ENCODE data around the gene NCAPG2. TPM values are rescaled to one million over a fixed set of nuclear protein-coding genes. Genes with fewer than 3 reads are reported as not detected.

NCAPG2 gene
- total RNA-seq, 1 experiment from 2014 or later, result 28.8 TPM

DNA sequence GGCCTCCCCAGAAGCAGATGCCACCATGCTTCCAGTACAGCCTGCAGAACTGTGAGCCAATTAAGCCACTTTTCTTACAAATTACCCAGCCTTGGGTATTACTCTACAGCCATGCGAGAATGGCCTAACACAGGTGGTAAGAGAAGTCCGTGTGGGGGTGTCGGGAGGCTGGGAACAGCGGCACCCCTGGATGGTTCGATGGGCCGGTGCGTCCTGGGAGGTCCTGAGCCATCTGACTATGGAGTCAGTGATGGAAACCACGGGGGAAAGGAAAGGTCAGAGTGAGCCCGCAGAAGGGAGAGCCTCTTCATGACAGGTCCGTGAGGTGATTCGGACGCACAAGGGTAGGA is 114.4 kb downstream of the NCAPG2 start:
- in situ Hi-C loops (cut with HindIII; ENCODE audit: low pct_unique_long_range_greater_than_20kb, low sequenced_read_pairs), result no loop called here
- DNase-seq (ENCODE audit: low read depth), result no peak

DNA sequence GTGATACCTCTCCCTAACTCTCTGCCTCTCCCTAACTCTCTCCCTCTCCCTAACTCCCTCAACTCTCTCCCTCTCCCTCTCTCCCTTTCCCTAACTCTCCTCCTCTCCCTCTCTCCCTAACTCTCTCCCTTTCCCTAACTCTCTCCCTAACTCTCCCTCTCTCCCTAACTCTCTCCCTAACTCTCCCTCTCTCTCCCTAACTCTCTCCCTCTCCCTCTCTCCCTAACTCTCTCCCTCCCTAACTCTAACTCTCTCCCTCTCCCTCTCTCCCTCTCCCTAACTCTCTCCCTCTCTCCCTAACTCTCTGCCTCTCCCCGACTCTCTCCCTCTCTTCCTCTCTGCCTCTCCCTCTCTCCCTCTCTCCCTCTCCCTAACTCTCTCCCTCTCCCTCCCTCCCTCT is 115.0 kb downstream of the NCAPG2 start:
- in situ Hi-C loops (cut with HindIII; ENCODE audit: low pct_unique_long_range_greater_than_20kb, low sequenced_read_pairs), result no loop called here
- DNase-seq (ENCODE audit: low read depth), result no peak

DNA sequence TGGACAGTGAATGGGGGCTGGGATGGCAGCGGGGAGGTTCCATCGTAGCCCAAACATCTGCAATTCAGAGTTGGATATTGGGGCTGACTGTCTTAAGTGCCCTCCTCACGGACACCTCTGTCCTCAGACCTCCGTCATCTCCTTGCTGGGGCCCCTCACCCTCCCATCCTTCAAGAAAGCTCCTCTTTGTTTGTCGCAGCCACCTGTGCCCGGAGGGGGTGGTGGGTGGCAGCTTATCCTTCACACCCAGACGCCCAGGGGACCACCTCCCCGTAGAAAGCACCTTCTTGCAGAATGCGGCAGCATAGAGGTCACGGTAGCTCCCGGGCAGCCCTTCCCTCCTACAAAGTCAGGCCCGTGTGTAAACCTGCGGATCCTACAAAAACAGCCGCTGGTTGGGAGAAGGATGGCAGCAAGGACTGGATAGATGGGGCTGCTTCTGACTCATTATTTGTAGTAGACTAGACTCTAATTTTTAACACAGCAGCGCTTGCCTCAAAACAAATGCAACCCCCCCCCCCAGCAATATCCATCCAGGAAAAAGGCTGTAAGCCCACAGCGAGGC is 115.6 kb downstream of the NCAPG2 start:
- in situ Hi-C loops (cut with HindIII; ENCODE audit: low pct_unique_long_range_greater_than_20kb, low sequenced_read_pairs), result no loop called here
- no peak for DNase-seq (ENCODE audit: low read depth)

DNA sequence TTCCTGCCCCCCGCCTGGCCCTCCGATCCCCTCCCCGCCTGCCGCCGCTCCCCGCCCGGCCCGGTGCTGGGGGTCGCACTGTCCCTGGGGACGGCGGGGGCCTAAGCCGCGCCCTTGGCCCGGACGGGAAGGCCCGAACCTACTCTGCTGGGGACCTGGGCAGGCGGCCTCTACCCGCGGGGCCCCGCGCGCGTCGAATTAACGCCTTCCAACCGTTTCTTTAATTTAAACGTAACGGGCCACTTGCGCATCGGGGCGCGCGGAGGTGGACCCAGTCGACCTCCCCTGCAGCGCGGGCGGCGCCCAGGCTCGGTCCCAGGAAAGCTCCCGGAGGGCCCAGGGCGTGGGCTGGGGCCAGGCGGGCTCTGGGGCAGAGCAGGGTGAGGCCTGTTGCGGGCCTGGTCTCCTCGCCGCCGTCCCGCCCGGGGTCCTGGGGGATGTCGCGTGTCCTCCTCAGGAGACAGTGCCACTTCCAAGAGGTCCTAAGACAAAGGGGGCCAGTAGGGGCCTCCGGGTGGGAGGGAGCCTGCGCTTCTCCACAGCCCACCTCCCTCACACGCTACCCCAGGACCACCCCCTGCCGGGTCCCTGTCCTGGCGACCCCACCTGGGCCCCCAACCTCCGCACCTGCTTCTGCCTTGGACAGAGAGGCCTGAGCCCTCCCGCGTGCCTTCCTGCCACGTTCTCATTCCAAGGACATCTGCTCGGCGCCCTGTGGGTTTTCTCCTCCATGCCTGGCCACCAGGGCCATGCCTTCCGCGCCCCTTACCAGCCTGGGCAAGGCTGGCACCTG is 116.3 kb downstream of the NCAPG2 start:
- in situ Hi-C loops (cut with HindIII; ENCODE audit: low pct_unique_long_range_greater_than_20kb, low sequenced_read_pairs), result no loop called here
- DNase-seq (ENCODE audit: low read depth), result no peak

DNA sequence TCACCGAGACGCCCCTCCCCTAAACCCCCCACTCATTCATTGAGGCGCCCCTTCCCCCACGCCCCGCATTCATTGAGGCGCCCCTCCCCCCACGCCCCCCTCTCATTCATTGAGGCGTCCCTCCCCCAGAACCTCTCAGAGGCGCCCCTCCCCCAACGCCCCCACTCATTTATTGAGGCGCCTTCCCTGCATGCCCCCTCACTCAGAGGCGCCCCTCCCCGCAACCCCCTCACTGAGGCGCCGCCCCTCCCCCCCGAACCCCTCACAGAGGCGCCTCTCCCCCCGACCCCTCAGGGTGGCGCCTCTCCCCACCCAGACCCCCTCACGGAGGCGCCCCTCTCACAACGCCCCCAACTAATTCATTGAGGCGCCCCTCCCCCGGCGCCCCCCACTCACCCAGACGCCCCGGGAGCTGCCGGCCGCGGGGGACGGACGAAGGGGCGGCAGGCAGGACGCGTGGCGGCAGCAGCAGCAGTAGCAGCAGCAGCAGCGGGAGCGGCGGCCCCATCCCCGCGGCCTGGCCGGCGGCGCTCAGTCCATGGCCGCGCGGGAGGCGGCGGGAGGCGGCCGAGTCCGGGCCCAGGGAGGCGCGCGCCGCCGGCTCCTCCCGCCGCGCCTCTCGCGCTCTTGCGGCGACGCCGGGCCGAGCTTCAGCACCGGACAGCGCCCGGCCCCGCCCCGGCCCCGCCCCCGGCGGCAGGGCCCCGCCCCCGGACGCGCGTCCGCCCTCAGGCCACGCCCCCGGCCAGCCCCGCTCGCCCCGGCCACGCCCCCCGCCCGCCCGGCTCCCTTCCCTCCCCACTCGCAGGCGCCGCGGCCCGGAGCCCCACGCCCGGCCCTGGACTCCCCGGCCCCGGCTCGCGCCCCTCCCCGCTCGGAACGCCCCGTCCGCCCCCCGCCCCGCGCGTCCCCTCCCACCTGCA is 117.2 kb downstream of the NCAPG2 start, which contains the start of gene PTPRN2:
PTPRN2 (minus strand) TSS at position 662 of the 923 bp plus-strand sequence.
- in situ Hi-C loops (cut with HindIII; ENCODE audit: low pct_unique_long_range_greater_than_20kb, low sequenced_read_pairs), result no loop called here
- peak; percentile 35 for DNase-seq (ENCODE audit: low read depth)

DNA sequence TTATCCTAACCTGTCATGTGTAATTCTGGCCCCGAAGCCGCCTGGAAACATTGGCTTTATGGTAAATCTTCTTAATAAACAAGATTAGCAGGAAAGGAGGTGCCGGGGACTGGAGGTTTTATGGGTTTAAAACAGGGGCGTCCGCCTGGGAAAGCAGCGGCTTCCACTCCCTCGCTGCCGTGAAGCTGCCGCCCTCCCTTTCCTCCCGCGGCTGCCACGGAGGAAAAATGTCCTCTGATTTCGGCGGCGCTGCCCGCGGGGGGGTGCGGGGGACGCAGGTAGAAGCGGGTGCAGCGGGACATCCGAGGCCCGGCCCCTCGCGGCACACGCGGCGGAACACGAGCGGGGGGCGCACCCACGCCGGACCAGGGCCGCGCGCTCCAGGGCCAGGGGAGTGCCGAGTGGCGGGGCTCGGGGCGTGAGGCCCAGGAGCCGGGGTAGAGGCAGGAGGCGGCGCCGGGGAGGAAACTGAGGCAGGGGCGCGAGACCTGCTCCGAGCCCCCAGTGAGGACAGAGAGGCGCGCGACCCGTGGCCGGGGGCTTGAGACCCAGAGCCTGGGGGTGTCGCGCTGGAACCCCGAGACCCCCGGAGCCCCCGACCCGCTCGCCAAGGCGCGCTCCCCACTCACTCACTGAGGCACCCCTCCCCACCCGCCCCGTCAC is 118.0 kb downstream of the NCAPG2 start:
- DNase-seq (ENCODE audit: low read depth), result no peak
- in situ Hi-C loops (cut with HindIII; ENCODE audit: low pct_unique_long_range_greater_than_20kb, low sequenced_read_pairs), result no loop called here

DNA sequence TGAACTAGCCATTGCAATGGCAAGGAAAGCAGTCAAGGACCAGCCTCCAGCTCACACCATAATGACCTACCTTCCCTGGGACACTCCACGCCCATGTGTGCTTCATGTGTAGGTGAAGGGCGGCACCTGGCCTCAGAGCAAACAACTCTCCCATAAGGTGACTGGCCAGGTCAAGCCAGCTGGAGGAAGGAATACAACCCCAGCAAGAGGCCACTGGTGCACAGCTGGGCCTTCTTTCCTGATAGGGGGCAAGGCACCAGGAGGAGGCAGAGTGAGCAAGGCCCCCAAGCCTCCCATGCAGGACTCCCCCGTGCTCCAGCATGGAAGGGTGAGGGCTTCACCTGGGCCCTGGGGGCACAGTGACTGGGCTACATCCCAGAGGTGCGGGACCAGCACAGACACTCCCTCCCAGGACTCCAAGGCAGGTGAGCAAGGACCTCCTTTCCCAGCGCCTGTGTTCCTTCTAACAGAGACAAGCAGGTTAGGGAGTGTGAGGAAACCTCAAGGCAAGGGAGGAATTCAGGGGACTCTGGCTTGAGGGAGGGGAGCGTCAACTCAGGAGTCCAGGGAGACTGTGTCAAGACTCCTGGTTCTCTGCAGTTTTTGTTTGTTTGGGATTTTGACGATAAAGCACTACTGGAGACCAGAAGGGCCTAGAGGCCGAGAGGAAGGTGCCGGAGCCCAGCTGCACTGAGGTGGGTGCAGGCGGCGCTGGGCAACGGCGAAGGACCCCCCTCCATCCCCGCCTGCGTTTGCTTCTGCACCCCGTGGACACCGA is 118.7 kb downstream of the NCAPG2 start:
- DNase-seq (ENCODE audit: low read depth), result no peak
- in situ Hi-C loops (cut with HindIII; ENCODE audit: low pct_unique_long_range_greater_than_20kb, low sequenced_read_pairs), result no loop called here

DNA sequence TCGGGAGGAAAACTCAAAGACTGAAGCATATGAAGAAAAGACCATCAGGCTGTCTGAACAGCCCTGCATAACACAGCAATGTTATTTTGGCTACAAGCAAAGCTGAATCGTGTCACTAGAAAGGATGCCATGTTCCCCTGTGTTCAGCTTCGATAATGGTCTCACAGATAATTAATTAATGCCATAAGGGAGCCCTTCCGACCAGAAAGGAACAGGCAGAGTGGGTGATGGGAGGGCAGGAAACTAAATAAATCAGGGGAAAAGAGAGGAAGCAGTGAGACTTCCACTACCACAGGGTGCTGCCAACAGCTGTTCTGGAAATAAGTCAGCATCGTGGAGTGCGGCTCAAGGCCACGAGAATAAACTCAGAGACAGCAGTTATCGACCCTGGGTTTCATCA is 120.2 kb downstream of the NCAPG2 start:
- in situ Hi-C loops (cut with HindIII; ENCODE audit: low pct_unique_long_range_greater_than_20kb, low sequenced_read_pairs), result no loop called here
- no peak for DNase-seq (ENCODE audit: low read depth)

DNA sequence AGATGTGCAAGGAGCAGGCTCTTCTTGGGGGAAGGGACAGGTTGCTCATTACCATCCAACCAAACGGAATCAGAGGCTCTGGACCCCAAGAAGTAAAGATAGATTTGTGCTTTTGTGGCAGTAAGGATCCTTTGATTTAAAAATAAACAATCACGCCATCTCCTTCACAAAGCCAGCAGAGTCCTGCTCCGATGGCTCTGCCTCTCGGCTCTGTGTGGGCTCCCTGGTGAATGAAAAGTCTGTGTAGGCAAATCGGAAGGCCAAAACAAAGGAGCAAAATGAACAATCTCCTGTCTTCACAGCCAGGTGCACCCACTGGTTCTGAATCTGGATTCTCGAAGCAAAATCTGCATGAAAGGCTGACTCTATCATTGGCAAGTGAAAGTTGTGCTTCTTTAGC is 120.8 kb downstream of the NCAPG2 start:
- no peak for DNase-seq (ENCODE audit: low read depth)
- in situ Hi-C loops (cut with HindIII; ENCODE audit: low pct_unique_long_range_greater_than_20kb, low sequenced_read_pairs), result no loop called here

DNA sequence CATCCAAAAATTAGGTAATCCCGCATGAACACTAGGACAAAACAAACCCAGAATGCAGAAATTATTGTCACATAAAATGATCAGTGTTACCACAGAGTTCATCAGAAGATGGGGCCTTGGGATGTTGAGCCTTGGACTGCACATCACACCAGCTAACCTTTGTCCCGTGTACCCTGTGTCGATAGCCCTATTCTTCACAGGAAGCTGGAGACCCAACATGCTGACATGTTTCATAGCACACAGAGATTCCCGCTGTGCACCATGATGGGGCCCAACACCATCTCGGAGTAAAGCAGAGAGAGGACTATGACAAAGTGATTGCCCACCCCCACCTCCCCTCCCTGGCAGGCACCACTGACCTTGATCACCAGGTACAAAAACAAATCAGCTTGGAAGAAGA is 121.5 kb downstream of the NCAPG2 start:
- no peak for DNase-seq (ENCODE audit: low read depth)
- in situ Hi-C loops (cut with HindIII; ENCODE audit: low pct_unique_long_range_greater_than_20kb, low sequenced_read_pairs), result no loop called here

DNA sequence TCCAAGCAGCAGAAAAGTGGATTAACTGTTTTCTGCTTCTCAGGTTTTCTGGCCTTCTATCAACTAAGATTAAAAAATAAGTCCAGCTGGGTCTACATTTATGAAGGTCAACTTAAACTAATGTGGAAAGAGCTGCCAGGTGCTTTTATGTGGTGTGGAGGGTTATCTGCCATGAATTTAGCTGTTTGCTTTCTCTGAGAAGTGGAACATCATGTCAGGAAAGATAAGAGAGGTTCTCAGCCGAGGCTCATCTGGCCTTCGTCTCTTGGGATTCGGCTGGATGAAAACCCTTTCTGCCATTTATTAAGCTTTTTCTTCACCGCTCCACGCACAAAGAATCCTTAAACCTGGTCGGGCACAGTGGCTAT is 122.5 kb downstream of the NCAPG2 start:
- DNase-seq (ENCODE audit: low read depth), result no peak
- in situ Hi-C loops (cut with HindIII; ENCODE audit: low pct_unique_long_range_greater_than_20kb, low sequenced_read_pairs), result no loop called here

DNA sequence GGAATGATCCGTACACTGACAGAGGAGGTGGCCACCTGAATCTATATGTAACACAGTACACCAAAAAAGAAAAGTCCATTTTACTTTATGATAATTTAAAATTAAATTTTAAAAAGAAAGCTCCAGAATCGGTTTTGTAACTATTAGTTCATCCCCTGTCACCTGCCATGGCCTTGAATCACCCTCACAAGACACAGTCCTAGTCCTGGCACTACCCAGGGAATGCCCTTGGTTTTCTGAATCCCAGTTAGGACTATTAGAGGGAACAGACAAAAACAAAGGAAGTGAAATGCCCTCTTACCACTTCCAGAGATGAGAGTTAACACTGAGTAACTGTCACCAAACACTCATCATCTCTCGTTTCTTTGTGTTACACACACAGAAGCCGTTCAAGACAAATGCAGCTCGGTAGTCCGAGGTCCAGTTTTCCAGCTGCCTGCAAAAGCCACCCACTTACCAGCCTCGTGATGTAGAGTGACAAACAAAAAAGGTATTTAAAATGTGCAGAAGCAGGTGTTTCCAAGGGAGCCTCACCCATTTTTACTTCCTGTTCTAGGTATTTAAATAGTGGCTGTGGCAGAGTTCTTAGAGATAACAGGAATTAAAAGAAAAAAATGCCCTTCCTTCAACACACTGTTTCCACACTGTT is 123.0 kb downstream of the NCAPG2 start:
- DNase-seq (ENCODE audit: low read depth), result no peak
- in situ Hi-C loops (cut with HindIII; ENCODE audit: low pct_unique_long_range_greater_than_20kb, low sequenced_read_pairs), result no loop called here

Other genes starting within 250 kb of the NCAPG2 start
- gene PTPRN2, start 117.0 kb downstream of the NCAPG2 start, total RNA-seq (2014; rRNA removed; shearing (Covaris generic); ENCODE audit: low replicate concordance), result 0.78 and 0.88 TPM in 2 replicates
- gene ESYT2, start 124.7 kb upstream of the NCAPG2 start, total RNA-seq (2014; rRNA removed; shearing (Covaris generic); ENCODE audit: low replicate concordance), result 96.9 and 98.3 TPM in 2 replicates
- 3.2 and 5.3 TPM in 2 replicates for gene DYNC2I1, start 151.8 kb upstream of the NCAPG2 start, total RNA-seq (2014; rRNA removed; shearing (Covaris generic); ENCODE audit: low replicate concordance)